ENCODE data around the gene MVB12B. TPM values are rescaled to one million over a fixed set of nuclear protein-coding genes. Genes with fewer than 3 reads are reported as not detected.

The MVB12B gene
- total RNA-seq, 4 donors from 2014 or later = 10.2 to 25.7 (median 14.0) TPM

GRCh38 chr9:126420135-126420534, 93.5 kb downstream of the MVB12B start:
- Histone ChIP-seq H3K27ac (no peak overlapping the region), H3K4me3 (no peak overlapping the region), H3K27me3 (no peaks in the 10 kb centered on the region), H3K36me3 (peaks cover 31% of the 10 kb centered on the region), H3K9me3 (no peaks in the 10 kb centered on the region), H3K4me1 (peaks cover 4% of the 10 kb centered on the region)
- WGBS = 95% methylated on average over 7 of the region's 7 CpGs
- TF ChIP-seq EP300 (IDR thresholded peaks at IDR 0.05) (no peak), POLR2A (IDR thresholded peaks at IDR 0.05) (no peak), CTCF (IDR thresholded peaks at IDR 0.05) (no peak), POLR2AphosphoS5 (IDR thresholded peaks at IDR 0.05) (no peak)
- peak in 1 of 2 donors; percentile 27 for DNase-seq (ENCODE audit: low spot score in 2 of 2)

DNA sequence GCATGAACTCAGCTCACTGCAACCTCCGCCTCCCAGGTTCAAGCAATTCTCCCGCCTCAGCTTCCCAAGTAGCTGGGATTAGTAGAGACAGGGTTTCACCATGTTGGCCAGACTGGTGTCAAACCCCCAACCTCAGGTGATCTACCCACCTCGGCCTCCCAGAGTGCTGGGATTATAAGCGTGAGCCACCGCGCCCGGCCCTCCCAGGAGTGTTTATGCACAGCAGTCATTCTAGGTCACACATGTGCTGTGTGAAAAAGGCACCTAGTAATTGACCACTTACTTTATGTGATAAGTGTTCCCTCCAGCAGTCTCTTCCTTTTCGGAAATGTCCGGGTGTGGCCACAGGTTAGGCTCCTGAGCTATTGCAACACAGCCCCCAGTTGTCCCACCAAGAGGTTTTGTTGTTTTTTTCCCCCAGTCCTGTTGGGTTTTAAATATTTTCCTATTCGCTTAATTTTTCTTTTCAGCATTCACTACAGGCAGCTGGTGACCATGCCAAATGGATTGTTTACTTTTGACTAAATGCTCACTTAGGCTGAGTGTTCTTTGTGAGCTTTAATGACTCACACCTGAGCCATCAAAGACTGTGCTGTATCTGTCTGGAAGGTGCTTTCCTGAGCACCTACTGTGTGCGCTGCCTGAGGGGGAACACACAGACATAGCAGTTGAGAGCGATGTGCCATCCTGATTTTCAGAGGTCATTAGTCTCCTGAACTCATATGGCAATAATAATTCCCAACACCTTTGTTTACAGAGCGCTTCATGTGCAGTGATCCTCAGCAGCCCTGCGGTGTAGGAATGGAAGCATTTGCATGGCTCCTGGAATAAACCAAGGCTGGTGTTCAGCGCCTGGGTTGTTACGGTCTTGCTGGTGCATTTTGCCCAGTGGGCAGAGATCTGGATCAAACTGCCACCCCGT, 94.3 kb downstream of the MVB12B start:
- H3K27me3 ChIP-seq = no peaks in the 10 kb centered on the region
- no peaks in the 10 kb centered on the region for H3K9me3 ChIP-seq
- H3K36me3 ChIP-seq = peaks cover 32% of the 10 kb centered on the region
- H3K4me1 ChIP-seq = peaks cover 4% of the 10 kb centered on the region
- TF ChIP-seq EP300 (IDR thresholded peaks at IDR 0.05) = no peak
- TF ChIP-seq POLR2AphosphoS5 (IDR thresholded peaks at IDR 0.05) = no peak
- no peak for TF ChIP-seq POLR2A (IDR thresholded peaks at IDR 0.05)
- no peak for TF ChIP-seq CTCF (IDR thresholded peaks at IDR 0.05)
- WGBS = 92% methylated on average over 17 of the region's 17 CpGs
- DNase-seq (ENCODE audit: low spot score in 2 of 2) = peak in 1 of 2 donors; percentile 46
- no peak overlapping the region for H3K4me3 ChIP-seq
- no peak overlapping the region for H3K27ac ChIP-seq

DNA sequence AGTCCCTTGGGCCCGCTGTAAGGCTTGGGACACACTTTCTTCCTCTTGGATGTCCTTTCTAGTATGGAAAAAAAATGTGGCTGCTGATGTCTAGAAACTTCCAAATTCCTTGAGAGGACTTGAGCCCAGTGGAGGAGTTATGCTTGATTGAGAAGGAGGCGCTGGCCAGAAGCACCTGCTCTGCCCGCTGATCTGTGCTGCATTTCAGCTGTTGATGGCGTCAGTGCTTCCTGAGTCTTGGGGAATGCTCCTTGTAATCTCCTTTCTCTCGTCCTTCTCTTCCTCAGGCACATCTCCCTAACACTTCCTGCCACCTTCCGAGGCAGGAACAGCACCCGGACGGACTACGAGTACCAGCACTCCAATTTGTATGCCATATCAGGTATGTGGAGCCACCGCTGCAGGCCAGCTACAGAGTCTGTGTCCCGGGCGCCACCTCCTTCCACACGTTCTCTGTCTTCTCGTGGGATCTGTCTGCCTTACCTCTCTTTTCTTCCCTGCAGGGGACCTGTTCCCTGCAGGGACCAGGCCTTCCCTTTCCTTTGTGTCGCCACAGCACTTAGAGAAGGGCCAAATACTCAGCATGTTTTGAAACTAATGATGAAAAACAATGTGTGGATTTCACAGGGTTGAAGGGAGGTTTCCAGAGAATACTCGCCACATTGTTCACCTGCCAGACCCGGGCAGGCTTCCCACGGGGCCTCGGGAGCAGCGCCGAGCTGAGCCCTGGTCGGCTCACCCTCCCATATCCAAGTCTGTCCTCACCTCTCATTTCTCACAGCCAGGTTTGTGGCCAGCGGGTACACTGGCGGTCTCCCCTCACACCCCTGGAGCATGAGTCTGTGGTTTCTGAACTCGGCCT, 95.2 kb downstream of the MVB12B start:
- H3K27ac ChIP-seq = no peak overlapping the region
- no peak overlapping the region for H3K4me3 ChIP-seq
- 92% methylated on average over 24 of the region's 25 CpGs for WGBS
- peak in 1 of 2 donors; percentile 57 for DNase-seq (ENCODE audit: low spot score in 2 of 2)
- H3K36me3 ChIP-seq = peaks cover 32% of the 10 kb centered on the region
- H3K27me3 ChIP-seq = no peaks in the 10 kb centered on the region
- no peaks in the 10 kb centered on the region for H3K9me3 ChIP-seq
- TF ChIP-seq POLR2AphosphoS5 (IDR thresholded peaks at IDR 0.05) (no peak), EP300 (IDR thresholded peaks at IDR 0.05) (no peak), POLR2A (IDR thresholded peaks at IDR 0.05) (no peak), CTCF (IDR thresholded peaks at IDR 0.05) (no peak)
- H3K4me1 ChIP-seq = peaks cover 4% of the 10 kb centered on the region

DNA sequence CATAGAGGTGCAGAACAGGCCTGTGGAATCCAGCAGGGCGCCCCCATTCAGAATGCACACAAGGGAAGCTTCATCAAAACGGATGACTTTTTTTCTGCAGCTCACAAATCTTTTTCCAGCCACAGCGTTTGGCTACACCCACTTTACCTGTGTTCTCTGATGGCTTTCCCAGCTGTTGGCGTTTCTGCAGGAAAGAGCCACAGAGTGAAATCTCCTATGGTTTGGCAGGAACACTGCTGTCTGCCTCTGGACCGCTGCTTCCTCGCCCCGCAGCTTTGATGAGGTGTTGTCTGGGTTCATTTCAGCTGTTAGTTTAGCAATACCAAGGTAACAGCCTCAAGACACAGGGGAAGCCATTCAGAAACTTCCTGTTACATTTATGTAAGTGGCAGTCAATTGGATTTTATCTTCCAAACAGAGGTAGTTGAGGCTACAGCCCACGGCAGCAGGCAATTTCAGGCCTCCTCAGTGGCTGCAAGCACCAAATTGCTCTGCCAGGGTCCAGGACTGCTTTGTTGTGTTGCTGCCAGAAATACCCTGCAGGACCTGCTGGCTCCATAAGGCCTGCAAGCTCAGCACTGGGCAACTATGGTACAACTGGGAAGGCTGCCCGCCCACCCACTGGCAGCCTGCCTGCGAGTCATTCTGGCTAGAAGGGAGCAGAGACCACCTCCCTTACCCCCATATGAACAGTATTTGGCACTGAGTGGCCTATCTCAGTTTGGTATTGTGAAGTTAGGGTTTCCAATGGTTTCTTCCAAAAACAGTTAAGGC, 96.7 kb downstream of the MVB12B start:
- no peaks in the 10 kb centered on the region for H3K27me3 ChIP-seq
- peak in 1 of 2 donors; percentile 49 for DNase-seq (ENCODE audit: low spot score in 2 of 2)
- TF ChIP-seq POLR2A (IDR thresholded peaks at IDR 0.05) (no peak), CTCF (IDR thresholded peaks at IDR 0.05) (no peak), EP300 (IDR thresholded peaks at IDR 0.05) (no peak), POLR2AphosphoS5 (IDR thresholded peaks at IDR 0.05) (no peak)
- no peak overlapping the region for H3K27ac ChIP-seq
- H3K4me3 ChIP-seq = no peak overlapping the region
- WGBS = 81% methylated on average over 6 of the region's 10 CpGs
- peaks cover 32% of the 10 kb centered on the region for H3K36me3 ChIP-seq
- peaks cover 4% of the 10 kb centered on the region for H3K4me1 ChIP-seq
- H3K9me3 ChIP-seq = no peaks in the 10 kb centered on the region
